GM12878 (cell line): ENCODE measurements around the gene CCDC150. TPM values are rescaled to one million over a fixed set of nuclear protein-coding genes. Genes with fewer than 3 reads are reported as not detected.

ENCODE experiments used
- ATAC-seq: fragments of 200-7000 bp; cut with Tn5 transposase; 3 replicates; pipeline ENCODE4 v1.9.1; 2020; ENCODE audit warnings: mild to moderate bottlenecking, moderate library complexity
- BruUV-seq: library from RNA; stranded (reverse); fragments of 400-500 nt; replicated peaks from 2 replicates; lab custom pipeline; 2021; lab: Mats Ljungman, UMichigan
- CTCF ChIA-PET: fragments of 300-600 bp; sonication (Branson Sonifier 250); formaldehyde crosslinking; extraction: SDS; loops from one replicate; lab custom pipeline; 2021; ENCODE audit warnings: inconsistent platforms; lab: Yijun Ruan, JAX
- POLR2A ChIA-PET: fragments of 350-600 bp; formaldehyde crosslinking; extraction: SDS; loops from one replicate; lab custom pipeline; 2021; ENCODE audit warnings: inconsistent platforms; lab: Charles Lee
- RAD21 ChIA-PET: fragments of 300-600 bp; sonication (Branson Sonifier 250); formaldehyde crosslinking; loops from one replicate; lab custom pipeline; 2023; ENCODE audit warnings: antibody characterized with exemption; ENCODE audit not compliant: unreplicated experiment; lab: Charles Lee
- SMC1A ChIA-PET: fragments of 300-600 bp; sonication (Branson Sonifier 250); formaldehyde crosslinking; loops from one replicate; lab custom pipeline; 2023; ENCODE audit not compliant: unreplicated experiment, uncharacterized antibody; lab: Charles Lee
- DNase-seq: peaks from one replicate; pipeline ENCODE4 v3.0.0-alpha.2; 2011; ENCODE audit warnings: low read depth, low spot score
- FAIRE-seq: peaks from 3 replicates; lab custom pipeline; 2011; peaks lifted over from hg19 to GRCh38; lab: Jason Lieb, UNC
- H2AFZ ChIP-seq: 2 replicates; pipeline ENCODE4 v1.6.0; 2011; ENCODE audit warnings: low read depth, low read length, control low read depth; ENCODE audit not compliant: control insufficient read depth
- H3K27ac ChIP-seq: 2 replicates; pipeline ENCODE4 v1.5.1; 2011; ENCODE audit warnings: control low read depth; ENCODE audit not compliant: control insufficient read depth, insufficient read depth
- H3K27me3 ChIP-seq, 2 experiments: replicated peaks in 1 of 2; 2 replicates each; pipeline versions ENCODE4 v1.6.0 to v1.6.1; 2011; ENCODE audit warnings: low read length in 1 of 2; ENCODE audit not compliant: control insufficient read depth in 2 of 2, insufficient read depth in 2 of 2
- H3K36me3 ChIP-seq, 2 experiments: 2 replicates each; pipeline ENCODE4 v1.5.1; 2011; ENCODE audit warnings: low read length in 1 of 2; ENCODE audit not compliant: control insufficient read depth in 2 of 2, insufficient read depth in 2 of 2
- H3K4me1 ChIP-seq: 2 replicates; pipeline ENCODE4 v1.6.1; 2011; ENCODE audit warnings: mild to moderate bottlenecking, low read length, moderate library complexity, mixed read lengths; ENCODE audit not compliant: control insufficient read depth, insufficient read depth
- H3K4me2 ChIP-seq: 2 replicates; pipeline ENCODE4 v1.6.0; 2011; ENCODE audit warnings: control low read depth; ENCODE audit not compliant: control insufficient read depth, insufficient read depth
- H3K4me3 ChIP-seq: fragments of 200-600 bp; sonication (generic); 2 replicates; pipeline ENCODE4 v1.5.1; 2016
- H3K79me2 ChIP-seq: 2 replicates; pipeline ENCODE4 v1.6.0; 2011; ENCODE audit warnings: low read length; ENCODE audit not compliant: control insufficient read depth, insufficient read depth
- H3K9ac ChIP-seq: 2 replicates; pipeline ENCODE4 v1.8.0; 2011; ENCODE audit warnings: low read length, control low read depth, mixed read lengths; ENCODE audit not compliant: control insufficient read depth, insufficient read depth
- H3K9me3 ChIP-seq: replicated peaks from 3 replicates; pipeline ENCODE4 v1.5.1; 2011; ENCODE audit warnings: mild to moderate bottlenecking, low read length; ENCODE audit not compliant: control insufficient read depth, insufficient read depth
- H4K20me1 ChIP-seq: 2 replicates; pipeline ENCODE4 v1.6.0; 2011; ENCODE audit not compliant: control insufficient read depth, insufficient read depth
- CHD2 ChIP-seq: IDR thresholded peaks from 2 replicates; pipeline ENCODE4 v1.6.1; 2011; ENCODE audit warnings: low read depth, low read length, improper control_type of control experiment, borderline replicate concordance
- CREB1 ChIP-seq: IDR thresholded peaks from 2 replicates; pipeline ENCODE4 v1.6.1; 2012; ENCODE audit warnings: low read depth, mild to moderate bottlenecking, inconsistent platforms
- HDAC6 ChIP-seq: fragments of 200-600 bp; sonication (generic); IDR thresholded peaks from one replicate; pipeline ENCODE4 v1.8.0; 2017; ENCODE audit warnings: antibody characterized with exemption; ENCODE audit not compliant: unreplicated experiment
- KLF5 ChIP-seq: fragments of 450-650 bp; IDR thresholded peaks from 2 replicates; pipeline ENCODE4 v1.6.1; 2014; ENCODE audit warnings: mild to moderate bottlenecking; ENCODE audit not compliant: partially characterized antibody
- NBN ChIP-seq: fragments of 450-650 bp; IDR thresholded peaks from 2 replicates; pipeline ENCODE4 v1.6.1; 2016
- RUNX3 ChIP-seq: IDR thresholded peaks from 2 replicates; pipeline ENCODE4 v1.6.1; 2012; ENCODE audit warnings: low read length, inconsistent platforms
- WGBS: methylation state at CpG from one replicate; pipeline ENCODE4 v1.1.6; 2016; ENCODE audit warnings: low lambda C conversion rate; ENCODE audit not compliant: insufficient replicate concordance, insufficient coverage; ENCODE audit errors: missing lambda C conversion rate; 5-methylcytosine and 5-hydroxymethylcytosine counted together
- in situ Hi-C: fragments of 300-500 bp; cut with MboI; formaldehyde crosslinking; loops from 9 replicates; pipeline ENCODE4 v1.14.3; 2018; ENCODE audit warnings: mixed read lengths
- intact Hi-C: fragments of 100-400 bp; cut with micrococcal nuclease; formaldehyde crosslinking; loops from one replicate; pipeline ENCODE4 v1.14.2; 2022; ENCODE audit not compliant: unreplicated experiment
- polyA plus RNA-seq, 11 experiments: library from polyadenylated mRNA; depleted of rRNA in 4 of 11; unstranded in 6 of 11; stranded (reverse) in 5 of 11; fragments of >200 nt; fragmentation: Nextera tagmentation in 4 of 11; fragmentation: Illumina TruSeq in 1 of 11; extraction: Ambion mirVana in 4 of 11; extraction: Trizol in 1 of 11; gene quantifications; 1 replicate in 1 of 11; 2 replicates in 10 of 11; pipeline versions ENCODE4 v1.2.1 to v1.2.3, GENCODE V29; 2011 to 2016; ENCODE audit warnings: inconsistent platforms in 2 of 11, missing spikeins in 2 of 11, low read depth in 1 of 11
- total RNA-seq, 4 experiments: library from RNA; depleted of rRNA in 3 of 4; stranded (reverse); fragments of >200 nt in 3 of 4; fragmentation: Illumina TruSeq in 1 of 4; extraction: Trizol in 1 of 4; gene quantifications; 2 replicates each; pipeline versions ENCODE4 v1.2.1 to v1.2.3, GENCODE V29; 2013 to 2021
- TF ChIP-seq, protein P1 (sequence below): IDR thresholded peaks from 2 replicates; pipeline ENCODE4 v1.6.1; 2012; ENCODE audit warnings: improper control_type of control experiment, low read depth, low read length; ENCODE audit not compliant: insufficient replicate concordance
- TF ChIP-seq, protein P2 (sequence below): fragments of 450-650 bp; IDR thresholded peaks from 2 replicates; pipeline ENCODE4 v1.6.1; 2017; ENCODE audit warnings: low read depth, mild to moderate bottlenecking, moderate library complexity
- TF ChIP-seq, protein P3 (sequence below): fragments of 450-650 bp; formaldehyde crosslinking; IDR thresholded peaks from 2 replicates; pipeline ENCODE4 v1.4.0; 2020; ENCODE audit warnings: mild to moderate bottlenecking, moderate library complexity

CCDC150 gene
- total and polyA plus RNA-seq, 10 of the 15 experiments (the other 5 are each of a cell fraction or from before 2014, with no cell fraction given): 11.6 to 27.7 (median 19.6) TPM

DNA sequence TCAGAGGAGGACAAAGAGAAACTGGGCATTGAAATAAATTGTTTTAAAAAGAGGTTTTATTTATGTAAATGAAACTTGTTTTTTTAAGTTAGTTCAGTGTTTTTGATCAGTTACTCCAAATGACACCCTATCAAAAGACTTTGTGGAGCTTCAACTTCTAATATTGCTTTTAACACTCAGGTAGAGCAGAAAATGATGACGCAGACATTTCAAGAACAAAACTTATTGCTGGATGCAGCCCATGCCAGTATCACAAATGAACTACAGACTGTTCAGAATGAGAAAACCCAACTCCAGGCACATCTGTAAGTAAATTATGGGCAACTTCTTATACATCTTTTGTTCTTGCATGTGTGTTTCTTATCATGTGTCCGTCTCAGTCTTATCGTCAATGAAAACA, 36.4 kb downstream of the CCDC150 start:
- ChIA-PET RAD21 (no interaction called here), SMC1A (no interaction called here)
- no peak overlapping the region for H2AFZ ChIP-seq
- no peak overlapping the region for H3K9ac ChIP-seq
- in situ Hi-C loops: no loop called here
- DNase-seq: no peak
- H3K27me3 ChIP-seq: no peaks in the 10 kb centered on the region
- no peaks in the 10 kb centered on the region for H3K4me1 ChIP-seq
- no peak overlapping the region for H3K27ac ChIP-seq
- TF ChIP-seq, protein P1, sequence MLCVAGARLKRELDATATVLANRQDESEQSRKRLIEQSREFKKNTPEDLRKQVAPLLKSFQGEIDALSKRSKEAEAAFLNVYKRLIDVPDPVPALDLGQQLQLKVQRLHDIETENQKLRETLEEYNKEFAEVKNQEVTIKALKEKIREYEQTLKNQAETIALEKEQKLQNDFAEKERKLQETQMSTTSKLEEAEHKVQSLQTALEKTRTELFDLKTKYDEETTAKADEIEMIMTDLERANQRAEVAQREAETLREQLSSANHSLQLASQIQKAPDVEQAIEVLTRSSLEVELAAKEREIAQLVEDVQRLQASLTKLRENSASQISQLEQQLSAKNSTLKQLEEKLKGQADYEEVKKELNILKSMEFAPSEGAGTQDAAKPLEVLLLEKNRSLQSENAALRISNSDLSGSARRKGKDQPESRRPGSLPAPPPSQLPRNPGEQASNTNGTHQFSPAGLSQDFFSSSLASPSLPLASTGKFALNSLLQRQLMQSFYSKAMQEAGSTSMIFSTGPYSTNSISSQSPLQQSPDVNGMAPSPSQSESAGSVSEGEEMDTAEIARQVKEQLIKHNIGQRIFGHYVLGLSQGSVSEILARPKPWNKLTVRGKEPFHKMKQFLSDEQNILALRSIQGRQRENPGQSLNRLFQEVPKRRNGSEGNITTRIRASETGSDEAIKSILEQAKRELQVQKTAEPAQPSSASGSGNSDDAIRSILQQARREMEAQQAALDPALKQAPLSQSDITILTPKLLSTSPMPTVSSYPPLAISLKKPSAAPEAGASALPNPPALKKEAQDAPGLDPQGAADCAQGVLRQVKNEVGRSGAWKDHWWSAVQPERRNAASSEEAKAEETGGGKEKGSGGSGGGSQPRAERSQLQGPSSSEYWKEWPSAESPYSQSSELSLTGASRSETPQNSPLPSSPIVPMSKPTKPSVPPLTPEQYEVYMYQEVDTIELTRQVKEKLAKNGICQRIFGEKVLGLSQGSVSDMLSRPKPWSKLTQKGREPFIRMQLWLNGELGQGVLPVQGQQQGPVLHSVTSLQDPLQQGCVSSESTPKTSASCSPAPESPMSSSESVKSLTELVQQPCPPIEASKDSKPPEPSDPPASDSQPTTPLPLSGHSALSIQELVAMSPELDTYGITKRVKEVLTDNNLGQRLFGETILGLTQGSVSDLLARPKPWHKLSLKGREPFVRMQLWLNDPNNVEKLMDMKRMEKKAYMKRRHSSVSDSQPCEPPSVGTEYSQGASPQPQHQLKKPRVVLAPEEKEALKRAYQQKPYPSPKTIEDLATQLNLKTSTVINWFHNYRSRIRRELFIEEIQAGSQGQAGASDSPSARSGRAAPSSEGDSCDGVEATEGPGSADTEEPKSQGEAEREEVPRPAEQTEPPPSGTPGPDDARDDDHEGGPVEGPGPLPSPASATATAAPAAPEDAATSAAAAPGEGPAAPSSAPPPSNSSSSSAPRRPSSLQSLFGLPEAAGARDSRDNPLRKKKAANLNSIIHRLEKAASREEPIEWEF: no peak
- TF ChIP-seq NBN (no peak), RUNX3 (no peak), HDAC6 (no peak), CHD2 (no peak), CREB1 (no peak), KLF5 (no peak)
- TF ChIP-seq, protein P2, sequence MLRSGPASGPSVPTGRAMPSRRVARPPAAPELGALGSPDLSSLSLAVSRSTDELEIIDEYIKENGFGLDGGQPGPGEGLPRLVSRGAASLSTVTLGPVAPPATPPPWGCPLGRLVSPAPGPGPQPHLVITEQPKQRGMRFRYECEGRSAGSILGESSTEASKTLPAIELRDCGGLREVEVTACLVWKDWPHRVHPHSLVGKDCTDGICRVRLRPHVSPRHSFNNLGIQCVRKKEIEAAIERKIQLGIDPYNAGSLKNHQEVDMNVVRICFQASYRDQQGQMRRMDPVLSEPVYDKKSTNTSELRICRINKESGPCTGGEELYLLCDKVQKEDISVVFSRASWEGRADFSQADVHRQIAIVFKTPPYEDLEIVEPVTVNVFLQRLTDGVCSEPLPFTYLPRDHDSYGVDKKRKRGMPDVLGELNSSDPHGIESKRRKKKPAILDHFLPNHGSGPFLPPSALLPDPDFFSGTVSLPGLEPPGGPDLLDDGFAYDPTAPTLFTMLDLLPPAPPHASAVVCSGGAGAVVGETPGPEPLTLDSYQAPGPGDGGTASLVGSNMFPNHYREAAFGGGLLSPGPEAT: no peak
- TF ChIP-seq, protein P3, sequence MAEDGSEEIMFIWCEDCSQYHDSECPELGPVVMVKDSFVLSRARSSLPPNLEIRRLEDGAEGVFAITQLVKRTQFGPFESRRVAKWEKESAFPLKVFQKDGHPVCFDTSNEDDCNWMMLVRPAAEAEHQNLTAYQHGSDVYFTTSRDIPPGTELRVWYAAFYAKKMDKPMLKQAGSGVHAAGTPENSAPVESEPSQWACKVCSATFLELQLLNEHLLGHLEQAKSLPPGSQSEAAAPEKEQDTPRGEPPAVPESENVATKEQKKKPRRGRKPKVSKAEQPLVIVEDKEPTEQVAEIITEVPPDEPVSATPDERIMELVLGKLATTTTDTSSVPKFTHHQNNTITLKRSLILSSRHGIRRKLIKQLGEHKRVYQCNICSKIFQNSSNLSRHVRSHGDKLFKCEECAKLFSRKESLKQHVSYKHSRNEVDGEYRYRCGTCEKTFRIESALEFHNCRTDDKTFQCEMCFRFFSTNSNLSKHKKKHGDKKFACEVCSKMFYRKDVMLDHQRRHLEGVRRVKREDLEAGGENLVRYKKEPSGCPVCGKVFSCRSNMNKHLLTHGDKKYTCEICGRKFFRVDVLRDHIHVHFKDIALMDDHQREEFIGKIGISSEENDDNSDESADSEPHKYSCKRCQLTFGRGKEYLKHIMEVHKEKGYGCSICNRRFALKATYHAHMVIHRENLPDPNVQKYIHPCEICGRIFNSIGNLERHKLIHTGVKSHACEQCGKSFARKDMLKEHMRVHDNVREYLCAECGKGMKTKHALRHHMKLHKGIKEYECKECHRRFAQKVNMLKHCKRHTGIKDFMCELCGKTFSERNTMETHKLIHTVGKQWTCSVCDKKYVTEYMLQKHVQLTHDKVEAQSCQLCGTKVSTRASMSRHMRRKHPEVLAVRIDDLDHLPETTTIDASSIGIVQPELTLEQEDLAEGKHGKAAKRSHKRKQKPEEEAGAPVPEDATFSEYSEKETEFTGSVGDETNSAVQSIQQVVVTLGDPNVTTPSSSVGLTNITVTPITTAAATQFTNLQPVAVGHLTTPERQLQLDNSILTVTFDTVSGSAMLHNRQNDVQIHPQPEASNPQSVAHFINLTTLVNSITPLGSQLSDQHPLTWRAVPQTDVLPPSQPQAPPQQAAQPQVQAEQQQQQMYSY (CRISPR knock-in tag): no peak
- TF ChIP-seq, all 136 proteins: peak for 0
- Histone ChIP-seq H4K20me1 (no peaks in the 10 kb centered on the region), H3K36me3 (no peaks in the 10 kb centered on the region), H3K4me2 (no peak overlapping the region), H3K79me2 (no peaks in the 10 kb centered on the region), H3K9me3 (no peaks in the 10 kb centered on the region), H3K4me3 (no peak overlapping the region)
- no peak for FAIRE-seq
- CTCF ChIA-PET: no interaction called here
- POLR2A ChIA-PET: no interaction called here
- WGBS: 96% methylated on average over 3 of the region's 3 CpGs
- no peak for ATAC-seq
- intact Hi-C loops: no loop called here
- no TSS peak for BruUV-seq
